ENCODE measurements around the gene SMC6. TPM values are rescaled to one million over a fixed set of nuclear protein-coding genes. Genes with fewer than 3 reads are reported as not detected.

Gene SMC6
- total RNA-seq, 1 experiment from 2014 or later: 11.4 TPM

GRCh38 chr2:17781482-17781881, 27.9 kb upstream of the SMC6 start:
- no peak for DNase-seq
- Histone ChIP-seq H3K27me3 (no peaks in the 10 kb centered on the region), H3K9me3 (no peaks in the 10 kb centered on the region), H3K4me3 (no peak overlapping the region), H3K36me3 (peaks cover 41% of the 10 kb centered on the region)

- no peaks in the 10 kb centered on the region for H3K9me3 ChIP-seq
- DNase-seq: no peak
- H3K36me3 ChIP-seq: peaks cover 42% of the 10 kb centered on the region
- H3K27me3 ChIP-seq: no peaks in the 10 kb centered on the region
- no peak overlapping the region for H3K4me3 ChIP-seq
These were observed 26.9 kb upstream of the SMC6 start for GRCh38 chr2:17780546-17780945.

- Histone ChIP-seq H3K36me3 (peaks cover 52% of the 10 kb centered on the region), H3K4me3 (no peak overlapping the region), H3K27me3 (no peaks in the 10 kb centered on the region), H3K9me3 (no peaks in the 10 kb centered on the region)
- no peak for DNase-seq
These were observed 18.9 kb upstream of the SMC6 start for GRCh38 chr2:17772532-17772931.

GRCh38 chr2:17771956-17772355, 18.3 kb upstream of the SMC6 start:
- DNase-seq: no peak
- Histone ChIP-seq H3K9me3 (no peaks in the 10 kb centered on the region), H3K36me3 (peaks cover 49% of the 10 kb centered on the region), H3K4me3 (no peak overlapping the region), H3K27me3 (no peaks in the 10 kb centered on the region)

GRCh38 chr2:17768894-17769293, 15.3 kb upstream of the SMC6 start:
- Histone ChIP-seq H3K9me3 (no peaks in the 10 kb centered on the region), H3K4me3 (no peak overlapping the region), H3K36me3 (peaks cover 53% of the 10 kb centered on the region), H3K27me3 (no peaks in the 10 kb centered on the region)
- no peak for DNase-seq

- Histone ChIP-seq H3K9me3 (no peaks in the 10 kb centered on the region), H3K27me3 (no peaks in the 10 kb centered on the region), H3K36me3 (peaks cover 42% of the 10 kb centered on the region), H3K4me3 (no peak overlapping the region)
- no peak for DNase-seq
These were observed 11.8 kb upstream of the SMC6 start for GRCh38 chr2:17765398-17765797.

GRCh38 chr2:17763641-17764333, 10.2 kb upstream of the SMC6 start:
- Histone ChIP-seq H3K9me3 (no peaks in the 10 kb centered on the region), H3K27me3 (no peaks in the 10 kb centered on the region), H3K4me3 (no peak overlapping the region), H3K36me3 (peaks cover 39% of the 10 kb centered on the region)
- DNase-seq: no peak

- Histone ChIP-seq H3K4me3 (no peak overlapping the region), H3K36me3 (peaks cover 28% of the 10 kb centered on the region), H3K9me3 (no peaks in the 10 kb centered on the region), H3K27me3 (no peaks in the 10 kb centered on the region)
- DNase-seq: no peak
These were observed 8.8 kb upstream of the SMC6 start for GRCh38 chr2:17762451-17762850.

- no peak for DNase-seq
- Histone ChIP-seq H3K36me3 (peaks cover 16% of the 10 kb centered on the region), H3K9me3 (no peaks in the 10 kb centered on the region), H3K27me3 (no peaks in the 10 kb centered on the region), H3K4me3 (no peak overlapping the region)
These were observed 6.2 kb upstream of the SMC6 start for GRCh38 chr2:17759805-17760204.

- Histone ChIP-seq H3K27me3 (no peaks in the 10 kb centered on the region), H3K4me3 (no peak overlapping the region)
- no peak for DNase-seq
These were observed 4.5 kb upstream of the SMC6 start for GRCh38 chr2:17758118-17758517.

GRCh38 chr2:17757321-17757720, 3.7 kb upstream of the SMC6 start:
- Histone ChIP-seq H3K4me3 (no peak overlapping the region), H3K9me3 (no peaks in the 10 kb centered on the region), H3K36me3 (peaks cover 4% of the 10 kb centered on the region; the same call in 1 of the 2 replicates), H3K27me3 (no peaks in the 10 kb centered on the region)
- DNase-seq: peak; percentile 11

More at GRCh38 chr2:17758118-17758517, 4.5 kb upstream of the SMC6 start:
- peaks cover 12% of the 10 kb centered on the region for H3K36me3 ChIP-seq
- no peaks in the 10 kb centered on the region for H3K9me3 ChIP-seq

GRCh38 chr2:17756668-17757067, 3.1 kb upstream of the SMC6 start:
- H3K36me3 ChIP-seq: peaks cover 2% of the 10 kb centered on the region; the same call in 1 of the 2 replicates
- H3K4me3 ChIP-seq: no peak overlapping the region
- H3K9me3 ChIP-seq: no peaks in the 10 kb centered on the region
- no peak for DNase-seq
- H3K27me3 ChIP-seq: no peaks in the 10 kb centered on the region

- no peak for DNase-seq
- no peaks in the 10 kb centered on the region for H3K9me3 ChIP-seq
- no peaks in the 10 kb centered on the region for H3K36me3 ChIP-seq
- H3K27me3 ChIP-seq: no peaks in the 10 kb centered on the region
- H3K4me3 ChIP-seq: peak overlapping the region; percentile 91
These were observed 1.3 kb upstream of the SMC6 start for GRCh38 chr2:17754773-17755425.

- no peaks in the 10 kb centered on the region for H3K36me3 ChIP-seq
- peak overlapping the region; percentile 91 for H3K4me3 ChIP-seq
- H3K27me3 ChIP-seq: no peaks in the 10 kb centered on the region
- no peaks in the 10 kb centered on the region for H3K9me3 ChIP-seq
- peak; percentile 39 for DNase-seq
These were observed 463 bp downstream of the SMC6 start for GRCh38 chr2:17752892-17753802.

GRCh38 chr2:17752246-17752645, 1.4 kb downstream of the SMC6 start:
- H3K9me3 ChIP-seq: no peaks in the 10 kb centered on the region
- H3K27me3 ChIP-seq: no peaks in the 10 kb centered on the region
- H3K4me3 ChIP-seq: peak overlapping the region; percentile 91
- no peaks in the 10 kb centered on the region for H3K36me3 ChIP-seq
- no peak for DNase-seq

GRCh38 chr2:17749753-17750438, 3.7 kb downstream of the SMC6 start:
- H3K9me3 ChIP-seq: no peaks in the 10 kb centered on the region
- peaks cover 2% of the 10 kb centered on the region for H3K36me3 ChIP-seq
- no peaks in the 10 kb centered on the region for H3K27me3 ChIP-seq
- no peak for DNase-seq
- no peak overlapping the region for H3K4me3 ChIP-seq

- DNase-seq: no peak
- Histone ChIP-seq H3K9me3 (no peaks in the 10 kb centered on the region), H3K36me3 (peaks cover 11% of the 10 kb centered on the region), H3K4me3 (no peak overlapping the region), H3K27me3 (no peaks in the 10 kb centered on the region)
These were observed 4.9 kb downstream of the SMC6 start for GRCh38 chr2:17748745-17749144.
